CD14-positive monocyte (primary cell): ENCODE results near the gene SIX1. TPM values are rescaled to one million over a fixed set of nuclear protein-coding genes. Genes with fewer than 3 reads are reported as not detected.

ENCODE experiments used
- DNase-seq, 3 donors: peaks; one replicate each; pipeline ENCODE4 v3.0.0-alpha.2; 2011 to 2022
- H2AFZ ChIP-seq: 2 replicates; pipeline ENCODE4 v1.6.0; 2012; ENCODE audit warnings: mild to moderate bottlenecking, low read depth, low read length, inconsistent platforms; ENCODE audit not compliant: insufficient read depth, poor library complexity, severe bottlenecking
- H3K27ac ChIP-seq, 2 donors: 1 replicate in 1 of 2; 2 replicates in 1 of 2; pipeline ENCODE4 v1.5.1; 2012 to 2013; ENCODE audit warnings: low read length in 2 of 2, control low read depth in 1 of 2, inconsistent platforms in 1 of 2, low read depth in 1 of 2, mild to moderate bottlenecking in 1 of 2
- H3K27me3 ChIP-seq, 2 donors: one replicate each; pipeline versions ENCODE4 v1.6.0 to v1.6.1; 2011 to 2013; ENCODE audit warnings: low read length in 2 of 2; ENCODE audit not compliant: control insufficient read depth in 2 of 2, insufficient read depth in 2 of 2
- H3K36me3 ChIP-seq, 2 donors: replicated peaks in 1 of 2; 1 replicate in 1 of 2; 2 replicates in 1 of 2; pipeline versions ENCODE4 v1.5.1 to v1.6.1; 2012 to 2013; ENCODE audit warnings: low read length in 2 of 2, control low read depth in 1 of 2, inconsistent platforms in 1 of 2, mild to moderate bottlenecking in 1 of 2; ENCODE audit not compliant: insufficient read depth in 2 of 2, control insufficient read depth in 1 of 2
- H3K4me1 ChIP-seq, 2 donors: 1 replicate in 1 of 2; 2 replicates in 1 of 2; pipeline versions ENCODE4 v1.5.1 to v1.6.1; 2012 to 2013; ENCODE audit warnings: low read length in 2 of 2, control low read depth in 1 of 2, inconsistent platforms in 1 of 2, mild to moderate bottlenecking in 1 of 2, moderate library complexity in 1 of 2; ENCODE audit not compliant: insufficient read depth in 2 of 2, control insufficient read depth in 1 of 2
- H3K4me2 ChIP-seq: replicated peaks from 2 replicates; pipeline ENCODE3; 2012; ENCODE audit warnings: low read length, moderate library complexity, mild to moderate bottlenecking; ENCODE audit not compliant: poor library complexity, severe bottlenecking; ENCODE audit errors: extremely low read depth
- H3K4me3 ChIP-seq, 3 experiments: fragments of 200-600 bp in 1 of 3; sonication (generic) in 1 of 3; replicated peaks in 1 of 3; 1 replicate in 2 of 3; 2 replicates in 1 of 3; pipeline ENCODE4 v1.5.1; 2011 to 2013; ENCODE audit warnings: low read length in 3 of 3, mild to moderate bottlenecking in 3 of 3, control low read depth in 2 of 3, low read depth in 2 of 3, inconsistent platforms in 1 of 3, moderate library complexity in 1 of 3
- H3K79me2 ChIP-seq: 2 replicates; pipeline ENCODE4 v1.6.0; 2012; ENCODE audit warnings: mild to moderate bottlenecking, control low read depth, inconsistent platforms, low read length, moderate library complexity; ENCODE audit not compliant: insufficient read depth
- H3K9ac ChIP-seq: 2 replicates; pipeline ENCODE4 v1.6.0; 2017; ENCODE audit warnings: low read length, mild to moderate bottlenecking; ENCODE audit not compliant: insufficient read depth, poor library complexity, severe bottlenecking
- H3K9me3 ChIP-seq, 2 donors: replicated peaks in 1 of 2; 1 replicate in 1 of 2; 2 replicates in 1 of 2; pipeline versions ENCODE4 v1.5.1 to v1.6.1; 2012 to 2013; ENCODE audit warnings: low read length in 2 of 2, control low read depth in 1 of 2; ENCODE audit not compliant: control insufficient read depth in 1 of 2, insufficient read depth in 1 of 2
- H4K20me1 ChIP-seq: 2 replicates; pipeline ENCODE4 v1.6.0; 2012; ENCODE audit warnings: mild to moderate bottlenecking, low read length, control low read depth, moderate library complexity; ENCODE audit not compliant: insufficient read depth
- H3K27ac Mint-ChIP-seq, 7 donors: one replicate each; pipeline ENCODE4 v1.8.0; 2020; ENCODE audit warnings: mild to moderate bottlenecking in 7 of 7, mixed read lengths in 7 of 7, moderate library complexity in 6 of 7, inconsistent platforms in 2 of 7
- H3K27me3 Mint-ChIP-seq, 3 donors: one replicate each; pipeline ENCODE4 v1.8.0; 2021 to 2022; ENCODE audit warnings: low read depth in 3 of 3, mild to moderate bottlenecking in 3 of 3, mixed read lengths in 3 of 3, moderate library complexity in 3 of 3, inconsistent platforms in 1 of 3
- H3K36me3 Mint-ChIP-seq, 2 donors: one replicate each; pipeline ENCODE4 v1.8.0; 2020; ENCODE audit warnings: mixed read lengths in 2 of 2, inconsistent platforms in 1 of 2, mild to moderate bottlenecking in 1 of 2
- H3K4me1 Mint-ChIP-seq: one replicate; pipeline ENCODE4 v1.8.0; 2020; ENCODE audit warnings: mild to moderate bottlenecking, mixed read lengths
- H3K4me3 Mint-ChIP-seq, 2 donors: one replicate each; pipeline ENCODE4 v1.8.0; 2020; ENCODE audit warnings: mild to moderate bottlenecking in 2 of 2, mixed read lengths in 2 of 2, moderate library complexity in 1 of 2
- H3K9me3 Mint-ChIP-seq, 7 donors: one replicate each; pipeline ENCODE4 v1.8.0; 2020 to 2022; ENCODE audit warnings: mixed read lengths in 7 of 7, mild to moderate bottlenecking in 6 of 7, moderate library complexity in 6 of 7, inconsistent platforms in 2 of 7
- WGBS: methylation state at CpG from one replicate; pipeline ENCODE4 v1.1.5; 2013; ENCODE audit warnings: missing lambda C conversion rate; ENCODE audit not compliant: insufficient coverage; 5-methylcytosine and 5-hydroxymethylcytosine counted together
- intact Hi-C, 2 donors: fragments of 100-400 bp; cut with micrococcal nuclease; formaldehyde crosslinking; loops; one replicate each; pipeline versions ENCODE4 v1.15.0 to v1.15.1; 2023
- polyA plus RNA-seq, 3 donors: library from polyadenylated mRNA; depleted of rRNA in 1 of 3; unstranded in 2 of 3; stranded (reverse) in 1 of 3; fragments of 300-500 nt in 2 of 3; fragments of >200 nt in 1 of 3; fragmentation: Illumina TruSeq in 2 of 3; gene quantifications; 1 replicate in 2 of 3; 2 replicates in 1 of 3; pipeline ENCODE4 v1.2.3, GENCODE V29; 2012 to 2021
- TF ChIP-seq, protein P1 (sequence below): fragments of 200-600 bp; IDR thresholded peaks from one replicate; pipeline ENCODE4 v1.8.0; 2022; ENCODE audit warnings: antibody characterized with exemption, mild to moderate bottlenecking

Gene SIX1
- polyA plus RNA-seq, 3 donors, result not detected

GRCh38 chr14:60677701-60678100, 28.4 kb upstream of the SIX1 start:
- Histone ChIP-seq H3K4me3 (no peak overlapping the region), H3K27ac (no peak overlapping the region), H4K20me1 (no peaks in the 10 kb centered on the region), H2AFZ (no peak overlapping the region), H3K27me3 (peaks cover 2% of the 10 kb centered on the region in 2 donors), H3K4me1 (no peaks in the 10 kb centered on the region), H3K9me3 (no peaks in the 10 kb centered on the region), H3K4me2 (no peak overlapping the region), H3K36me3 (no peaks in the 10 kb centered on the region), H3K79me2 (no peaks in the 10 kb centered on the region), H3K9ac (no peak overlapping the region)
- Mint-ChIP-seq H3K27me3 (peaks cover 8 to 15% (median 14%) of the 10 kb centered on the region in 3 donors), H3K9me3 (peaks cover 0 to 7% (median 0%) of the 10 kb centered on the region in 7 donors), H3K4me3 (no peak overlapping the region), H3K36me3 (no peaks in the 10 kb centered on the region), H3K27ac (no peak overlapping the region), H3K4me1 (no peaks in the 10 kb centered on the region)
- intact Hi-C loops, result no loop called here
- TF ChIP-seq, protein P1, sequence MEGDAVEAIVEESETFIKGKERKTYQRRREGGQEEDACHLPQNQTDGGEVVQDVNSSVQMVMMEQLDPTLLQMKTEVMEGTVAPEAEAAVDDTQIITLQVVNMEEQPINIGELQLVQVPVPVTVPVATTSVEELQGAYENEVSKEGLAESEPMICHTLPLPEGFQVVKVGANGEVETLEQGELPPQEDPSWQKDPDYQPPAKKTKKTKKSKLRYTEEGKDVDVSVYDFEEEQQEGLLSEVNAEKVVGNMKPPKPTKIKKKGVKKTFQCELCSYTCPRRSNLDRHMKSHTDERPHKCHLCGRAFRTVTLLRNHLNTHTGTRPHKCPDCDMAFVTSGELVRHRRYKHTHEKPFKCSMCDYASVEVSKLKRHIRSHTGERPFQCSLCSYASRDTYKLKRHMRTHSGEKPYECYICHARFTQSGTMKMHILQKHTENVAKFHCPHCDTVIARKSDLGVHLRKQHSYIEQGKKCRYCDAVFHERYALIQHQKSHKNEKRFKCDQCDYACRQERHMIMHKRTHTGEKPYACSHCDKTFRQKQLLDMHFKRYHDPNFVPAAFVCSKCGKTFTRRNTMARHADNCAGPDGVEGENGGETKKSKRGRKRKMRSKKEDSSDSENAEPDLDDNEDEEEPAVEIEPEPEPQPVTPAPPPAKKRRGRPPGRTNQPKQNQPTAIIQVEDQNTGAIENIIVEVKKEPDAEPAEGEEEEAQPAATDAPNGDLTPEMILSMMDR, result no peak
- DNase-seq, result no peak

DNA sequence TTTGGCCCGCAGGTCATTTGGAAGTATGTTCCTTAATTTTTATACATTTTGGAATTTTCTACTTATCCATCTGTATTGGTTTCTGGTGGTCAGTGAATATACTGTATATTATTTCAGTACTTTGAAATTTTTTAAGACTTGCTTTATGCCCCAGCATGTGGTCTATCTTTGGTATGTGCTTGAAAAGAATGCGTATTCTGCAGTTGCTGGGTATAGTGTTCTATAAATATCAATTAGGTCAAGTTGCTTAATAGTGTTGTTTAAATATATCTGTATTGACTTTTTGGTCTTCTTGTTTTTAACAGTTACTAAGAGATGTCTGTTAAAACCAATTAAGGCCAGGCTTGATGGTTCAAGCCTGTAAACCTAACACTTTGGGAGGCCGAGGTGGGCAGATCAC, 21.7 kb upstream of the SIX1 start:
- no peaks in the 10 kb centered on the region for H3K79me2 ChIP-seq
- no peak overlapping the region for H3K4me3 ChIP-seq
- no peak for DNase-seq
- H3K9me3 Mint-ChIP-seq, result peaks cover 0 to 11% (median 1%) of the 10 kb centered on the region in 7 donors
- no peaks in the 10 kb centered on the region for H3K36me3 Mint-ChIP-seq
- H3K27me3 ChIP-seq, result peaks cover 2 to 8% of the 10 kb centered on the region in 2 donors
- H3K36me3 ChIP-seq, result no peaks in the 10 kb centered on the region
- peaks cover 6 to 22% (median 10%) of the 10 kb centered on the region in 3 donors for H3K27me3 Mint-ChIP-seq
- no peaks in the 10 kb centered on the region for H3K4me1 Mint-ChIP-seq
- no peaks in the 10 kb centered on the region for H4K20me1 ChIP-seq
- H3K27ac Mint-ChIP-seq, result no peak overlapping the region
- H3K27ac ChIP-seq, result no peak overlapping the region
- H2AFZ ChIP-seq, result no peak overlapping the region
- TF ChIP-seq, protein P1, result no peak
- intact Hi-C loops, result no loop called here
- H3K9ac ChIP-seq, result no peak overlapping the region
- no peaks in the 10 kb centered on the region for H3K4me1 ChIP-seq
- no peak overlapping the region for H3K4me2 ChIP-seq
- H3K4me3 Mint-ChIP-seq, result no peak overlapping the region
- H3K9me3 ChIP-seq, result no peaks in the 10 kb centered on the region
- WGBS, result no CpG with 5 or more reads among the region's 3 CpGs
